Activated CD8-positive, alpha-beta T cell treated with anti-CD3 and anti-CD28 coated beads for 36 hours (primary cell): Measurements from ENCODE around the gene SAMD8. TPM values are rescaled to one million over a fixed set of nuclear protein-coding genes. Genes with fewer than 3 reads are reported as not detected.

Experiments
- ATAC-seq: fragments of 200-7000 bp; cut with Tn5 transposase; one replicate; pipeline ENCODE4 v1.10.0; 2021; ENCODE audit warnings: mild to moderate bottlenecking, moderate library complexity
- CTCF ChIA-PET: fragments of 350-600 bp; sonication (Branson Sonifier 250); formaldehyde crosslinking; loops from one replicate; lab custom pipeline; 2021; ENCODE audit warnings: antibody characterized with exemption; lab: Charles Lee
- POLR2A ChIA-PET: fragments of 350-600 bp; sonication (Branson Sonifier 250); formaldehyde crosslinking; loops from one replicate; lab custom pipeline; 2021; ENCODE audit warnings: antibody characterized with exemption; lab: Charles Lee
- DNase-seq: peaks from one replicate; pipeline ENCODE4 v3.0.0-alpha.2; 2020
- H3K27ac Mint-ChIP-seq: one replicate; pipeline ENCODE4 v1.8.0; 2021; ENCODE audit warnings: mild to moderate bottlenecking, mixed read lengths
- H3K27me3 Mint-ChIP-seq: one replicate; pipeline ENCODE4 v1.8.0; 2021; ENCODE audit warnings: mixed read lengths
- H3K36me3 Mint-ChIP-seq: one replicate; pipeline ENCODE4 v1.8.0; 2021; ENCODE audit warnings: low read depth, mixed read lengths
- H3K4me1 Mint-ChIP-seq: one replicate; pipeline ENCODE4 v1.8.0; 2021; ENCODE audit warnings: low read depth, mixed read lengths
- H3K4me3 Mint-ChIP-seq: one replicate; pipeline ENCODE4 v1.8.0; 2021; ENCODE audit warnings: mild to moderate bottlenecking, moderate library complexity, mixed read lengths
- H3K9me3 Mint-ChIP-seq: one replicate; pipeline ENCODE4 v1.8.0; 2021; ENCODE audit warnings: mixed read lengths
- intact Hi-C: fragments of 100-400 bp; cut with micrococcal nuclease; formaldehyde crosslinking; loops from one replicate; pipeline ENCODE4 v1.10.0; 2022
- total RNA-seq, 2 experiments: library from RNA; stranded (reverse); gene quantifications; one replicate each; pipeline ENCODE4 v1.2.3, GENCODE V29; 2021
- TF ChIP-seq, protein P1 (sequence below): fragments of 200-600 bp; IDR thresholded peaks from one replicate; pipeline ENCODE4 v1.8.0; 2022; ENCODE audit warnings: antibody characterized with exemption, mild to moderate bottlenecking

SAMD8 gene
- total RNA-seq, 2 experiments from 2014 or later: 21.9 to 23.7 TPM

DNA sequence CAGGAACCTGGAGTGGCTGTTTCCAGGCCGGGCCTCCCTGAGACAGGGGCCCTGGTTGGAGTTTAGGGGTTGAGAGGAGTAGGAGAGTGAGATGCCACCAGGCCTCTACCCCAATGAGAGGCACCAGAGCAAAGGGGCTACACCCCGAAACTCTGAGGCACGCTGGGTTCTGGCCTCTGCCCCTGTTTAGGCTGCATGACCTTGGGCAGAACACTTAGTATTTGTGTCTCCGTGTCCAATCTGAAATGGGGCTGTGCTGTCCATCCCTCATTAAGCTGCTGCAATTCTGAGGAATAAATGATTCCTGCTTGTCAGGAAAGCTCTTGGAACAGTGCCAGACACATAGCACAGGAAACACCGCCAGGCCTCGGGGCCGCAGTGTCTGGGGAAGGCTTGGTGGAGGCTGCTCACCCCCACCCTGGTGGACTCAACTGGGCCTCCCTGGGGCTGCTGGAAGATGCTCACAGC, 40.5 kb upstream of the SAMD8 start:
- Mint-ChIP-seq H3K4me3 (no peak overlapping the region), H3K4me1 (peaks cover 16% of the 10 kb centered on the region), H3K36me3 (no peaks in the 10 kb centered on the region), H3K9me3 (no peaks in the 10 kb centered on the region), H3K27me3 (no peaks in the 10 kb centered on the region), H3K27ac (no peak overlapping the region)
- TF ChIP-seq, protein P1, sequence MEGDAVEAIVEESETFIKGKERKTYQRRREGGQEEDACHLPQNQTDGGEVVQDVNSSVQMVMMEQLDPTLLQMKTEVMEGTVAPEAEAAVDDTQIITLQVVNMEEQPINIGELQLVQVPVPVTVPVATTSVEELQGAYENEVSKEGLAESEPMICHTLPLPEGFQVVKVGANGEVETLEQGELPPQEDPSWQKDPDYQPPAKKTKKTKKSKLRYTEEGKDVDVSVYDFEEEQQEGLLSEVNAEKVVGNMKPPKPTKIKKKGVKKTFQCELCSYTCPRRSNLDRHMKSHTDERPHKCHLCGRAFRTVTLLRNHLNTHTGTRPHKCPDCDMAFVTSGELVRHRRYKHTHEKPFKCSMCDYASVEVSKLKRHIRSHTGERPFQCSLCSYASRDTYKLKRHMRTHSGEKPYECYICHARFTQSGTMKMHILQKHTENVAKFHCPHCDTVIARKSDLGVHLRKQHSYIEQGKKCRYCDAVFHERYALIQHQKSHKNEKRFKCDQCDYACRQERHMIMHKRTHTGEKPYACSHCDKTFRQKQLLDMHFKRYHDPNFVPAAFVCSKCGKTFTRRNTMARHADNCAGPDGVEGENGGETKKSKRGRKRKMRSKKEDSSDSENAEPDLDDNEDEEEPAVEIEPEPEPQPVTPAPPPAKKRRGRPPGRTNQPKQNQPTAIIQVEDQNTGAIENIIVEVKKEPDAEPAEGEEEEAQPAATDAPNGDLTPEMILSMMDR: no peak
- DNase-seq (no peak), ATAC-seq (no peak)
- ChIA-PET POLR2A (no interaction called here), CTCF (no interaction called here)
- intact Hi-C loops: no loop called here

DNA sequence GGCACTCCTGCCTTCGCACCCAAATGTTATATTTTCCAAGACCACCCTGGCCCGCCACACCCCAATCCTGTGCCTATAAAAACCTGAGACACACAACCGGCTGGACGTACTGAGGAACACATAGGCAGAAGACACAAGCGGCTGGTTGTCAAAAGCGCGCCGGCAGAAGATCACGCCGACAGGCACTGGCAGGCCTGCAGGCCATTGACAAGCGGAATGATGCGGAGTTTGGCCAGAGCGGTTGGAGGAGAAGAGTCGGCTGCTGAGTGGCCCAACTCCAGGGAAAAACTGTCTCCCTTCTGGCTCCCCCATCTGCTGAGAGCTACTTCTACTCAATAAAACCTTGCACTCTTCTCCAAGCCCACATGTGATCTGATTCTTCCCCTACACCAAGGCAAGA, 39.7 kb upstream of the SAMD8 start:
- Mint-ChIP-seq H3K36me3 (no peaks in the 10 kb centered on the region), H3K27ac (no peak overlapping the region), H3K4me1 (peaks cover 18% of the 10 kb centered on the region), H3K27me3 (no peaks in the 10 kb centered on the region), H3K9me3 (no peaks in the 10 kb centered on the region), H3K4me3 (no peak overlapping the region)
- POLR2A ChIA-PET: no interaction called here
- CTCF ChIA-PET: no interaction called here
- intact Hi-C loops: no loop called here
- ATAC-seq (no peak), DNase-seq (no peak)
- TF ChIP-seq, protein P1: no peak

DNA sequence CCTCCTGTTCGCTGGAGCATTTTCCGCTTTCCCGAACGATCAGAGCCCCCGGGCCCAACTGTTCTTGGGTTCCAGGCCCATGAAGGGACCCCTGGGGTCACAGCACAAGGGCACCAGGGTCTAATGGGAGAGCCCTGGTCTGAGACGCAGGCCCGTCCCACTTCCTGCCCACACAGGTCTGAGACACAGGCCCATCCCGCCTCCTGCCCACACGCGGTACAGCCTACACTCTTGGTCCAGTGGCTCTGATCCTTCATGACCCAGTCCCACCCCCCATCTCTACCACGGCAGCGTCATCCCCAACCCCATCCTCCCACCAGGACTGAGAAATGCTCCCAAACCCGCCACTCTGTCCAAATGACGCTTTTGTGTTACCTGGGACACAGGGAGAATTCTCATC, 38.7 kb upstream of the SAMD8 start:
- ATAC-seq: no peak
- TF ChIP-seq, protein P1: no peak
- no peaks in the 10 kb centered on the region for H3K36me3 Mint-ChIP-seq

DNA sequence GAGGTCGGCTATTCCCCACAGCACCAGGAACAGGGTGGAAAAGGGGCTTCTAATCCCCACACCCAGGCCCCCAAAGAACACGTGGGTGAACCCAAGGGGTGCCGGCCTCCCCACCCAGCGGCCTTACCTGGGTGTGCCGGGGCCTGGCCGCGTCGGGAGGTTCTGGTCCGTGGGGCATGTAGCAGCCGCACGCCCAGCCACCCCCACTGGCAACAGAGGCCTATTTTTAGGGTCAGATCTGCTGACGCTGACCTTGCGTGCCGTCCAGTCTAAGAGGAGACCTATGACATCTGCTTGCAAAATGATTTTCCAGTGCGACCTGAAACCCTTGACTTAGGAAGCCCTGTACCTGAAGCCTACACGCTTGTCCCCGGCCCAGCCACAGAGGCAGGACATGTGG, 38.0 kb upstream of the SAMD8 start:
- Mint-ChIP-seq H3K4me3 (no peak overlapping the region), H3K27ac (no peak overlapping the region), H3K4me1 (peaks cover 18% of the 10 kb centered on the region), H3K27me3 (no peaks in the 10 kb centered on the region), H3K9me3 (no peaks in the 10 kb centered on the region), H3K36me3 (no peaks in the 10 kb centered on the region)
- ATAC-seq: no peak
- DNase-seq: no peak
- intact Hi-C loops: no loop called here
- CTCF ChIA-PET: no interaction called here
- TF ChIP-seq, protein P1: no peak
- POLR2A ChIA-PET: no interaction called here

More for the DNA sequence above, 38.7 kb upstream of the SAMD8 start:
- CTCF ChIA-PET: no interaction called here
- Mint-ChIP-seq H3K27ac (no peak overlapping the region), H3K4me1 (peaks cover 18% of the 10 kb centered on the region), H3K27me3 (no peaks in the 10 kb centered on the region), H3K9me3 (no peaks in the 10 kb centered on the region), H3K4me3 (no peak overlapping the region)
- POLR2A ChIA-PET: no interaction called here
- no peak for DNase-seq
- intact Hi-C loops: no loop called here

DNA sequence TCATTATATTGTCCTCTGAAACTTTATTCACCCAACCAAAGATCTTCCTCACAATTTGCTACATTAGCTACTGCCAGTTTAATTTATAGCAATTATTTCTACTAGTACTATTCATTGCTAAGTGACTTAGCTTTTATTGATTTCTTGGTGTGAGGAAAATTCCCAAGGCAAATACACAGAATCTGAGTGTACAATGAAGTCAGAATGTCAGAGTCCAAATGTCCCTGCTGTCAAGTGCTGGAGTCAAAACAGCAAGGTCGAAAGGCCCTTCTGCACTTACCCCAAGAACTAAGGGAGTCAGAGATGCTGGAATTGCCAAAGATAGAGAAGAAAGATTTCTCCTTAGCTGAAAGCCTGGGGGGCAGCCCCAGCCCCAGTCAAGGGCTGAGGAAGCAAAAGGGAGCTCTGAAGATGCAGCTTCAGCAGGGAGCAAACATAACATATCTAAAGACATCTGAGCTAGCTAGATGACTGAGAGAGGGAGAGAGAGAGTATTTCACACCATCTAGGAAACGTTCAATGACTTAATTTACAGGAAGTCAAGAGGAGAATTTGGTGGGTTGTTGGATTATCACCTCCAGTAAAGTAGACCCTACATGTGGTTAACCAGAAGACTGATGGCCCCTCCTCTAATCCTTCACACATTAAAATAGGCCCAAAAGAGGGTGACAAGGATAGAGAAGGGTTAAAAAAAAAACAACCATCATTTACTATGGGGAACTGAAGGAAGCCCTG, 36.6 kb upstream of the SAMD8 start:
- H3K9me3 Mint-ChIP-seq: no peaks in the 10 kb centered on the region
- intact Hi-C loops: no loop called here
- ChIA-PET POLR2A (no interaction called here), CTCF (interaction anchor here (0.8 kb wide), 1 partner anchor 15 kb away, joined by 3 read pairs; no protein-coding TSS in a partner anchor)
- H3K36me3 Mint-ChIP-seq: no peaks in the 10 kb centered on the region
- ATAC-seq (peak; percentile 64), DNase-seq (no peak)
- H3K4me1 Mint-ChIP-seq: peaks cover 18% of the 10 kb centered on the region
- no peak overlapping the region for H3K4me3 Mint-ChIP-seq
- TF ChIP-seq, protein P1: no peak
- H3K27ac Mint-ChIP-seq: peak overlapping the region; percentile 6
- no peaks in the 10 kb centered on the region for H3K27me3 Mint-ChIP-seq
